ENCODE results near the gene ACBD3.
"Not testable (repeated sequence)": the region's sequence is repeated elsewhere in the genome, so short reads cannot be mapped to it uniquely, and the experiment has no call there.

Gene ACBD3

GRCh38 chr1:226203240-226203639 lies 16.7 kb upstream of the ACBD3 start:
- H3K4me3 ChIP-seq (ENCODE audit: low read depth, low read length) = no peak overlapping the region
- TF ChIP-seq CTCF (IDR thresholded peaks at IDR 0.05; ENCODE audit: insufficient read depth, low read depth, low read length, missing control alignments) = no peak
- no peak for DNase-seq (ENCODE audit: low read depth)

GRCh38 chr1:226202666-226203065 lies 16.1 kb upstream of the ACBD3 start:
- not testable (repeated sequence) for DNase-seq (ENCODE audit: low read depth); H3K4me3 ChIP-seq (ENCODE audit: low read depth, low read length)

GRCh38 chr1:226202246-226202645 lies 15.7 kb upstream of the ACBD3 start:
- no peak overlapping the region for H3K4me3 ChIP-seq (ENCODE audit: low read depth, low read length)
- TF ChIP-seq CTCF (IDR thresholded peaks at IDR 0.05; ENCODE audit: insufficient read depth, low read depth, low read length, missing control alignments) = no peak
- DNase-seq (ENCODE audit: low read depth) = no peak

GRCh38 chr1:226201029-226201593 lies 14.6 kb upstream of the ACBD3 start:
- H3K4me3 ChIP-seq (ENCODE audit: low read depth, low read length) = no peak overlapping the region
- peak; percentile 53 for DNase-seq (ENCODE audit: low read depth)
- TF ChIP-seq CTCF (IDR thresholded peaks at IDR 0.05; ENCODE audit: insufficient read depth, low read depth, low read length, missing control alignments) = peak; percentile 48

GRCh38 chr1:226199971-226200370 lies 13.4 kb upstream of the ACBD3 start:
- DNase-seq (ENCODE audit: low read depth) = no peak
- no peak overlapping the region for H3K4me3 ChIP-seq (ENCODE audit: low read depth, low read length)
- no peak for TF ChIP-seq CTCF (IDR thresholded peaks at IDR 0.05; ENCODE audit: insufficient read depth, low read depth, low read length, missing control alignments)

GRCh38 chr1:226195144-226195543 lies 8.6 kb upstream of the ACBD3 start:
- DNase-seq (ENCODE audit: low read depth) = no peak
- H3K4me3 ChIP-seq (ENCODE audit: low read depth, low read length) = no peak overlapping the region

GRCh38 chr1:226187380-226187779 lies 839 bp upstream of the ACBD3 start:
- no peak for DNase-seq (ENCODE audit: low read depth)
- peak overlapping the region; percentile 64 for H3K4me3 ChIP-seq (ENCODE audit: low read depth, low read length)
- no peak for TF ChIP-seq CTCF (IDR thresholded peaks at IDR 0.05; ENCODE audit: insufficient read depth, low read depth, low read length, missing control alignments)

More at GRCh38 chr1:226195144-226195543, 8.6 kb upstream of the ACBD3 start:
- TF ChIP-seq CTCF (IDR thresholded peaks at IDR 0.05; ENCODE audit: insufficient read depth, low read depth, low read length, missing control alignments) = no peak

All from GM12865 (cell line).